T-helper 17 cell (primary cell): ENCODE data around the gene TSPAN9. TPM values are rescaled to one million over a fixed set of nuclear protein-coding genes. Genes with fewer than 3 reads are reported as not detected.

Source experiments
- ATAC-seq: fragments of 150-1000 bp; cut with Tn5 transposase; 2 replicates; pipeline ENCODE4 v1.10.0; 2021; ENCODE audit warnings: mild to moderate bottlenecking, moderate library complexity
- DNase-seq, 3 donors: peaks; one replicate each; pipeline versions ENCODE4 v3.0.0 to v3.0.0-alpha.2; 2020 to 2021
- H3K9me3 ChIP-seq: one replicate; pipeline ENCODE4 v1.7.0; 2013; ENCODE audit warnings: low read length, mild to moderate bottlenecking; ENCODE audit not compliant: control insufficient read depth, poor library complexity, severe bottlenecking
- H3K27ac Mint-ChIP-seq: one replicate; pipeline ENCODE4 v1.8.0; 2022; ENCODE audit warnings: mild to moderate bottlenecking, moderate library complexity, mixed read lengths
- H3K27me3 Mint-ChIP-seq: one replicate; pipeline ENCODE4 v1.8.0; 2022; ENCODE audit warnings: mixed read lengths
- H3K36me3 Mint-ChIP-seq: one replicate; pipeline ENCODE4 v1.8.0; 2022; ENCODE audit warnings: low read depth, mixed read lengths
- H3K4me1 Mint-ChIP-seq: one replicate; pipeline ENCODE4 v1.8.0; 2022; ENCODE audit warnings: mild to moderate bottlenecking, mixed read lengths
- H3K4me3 Mint-ChIP-seq: one replicate; pipeline ENCODE4 v1.8.0; 2022; ENCODE audit warnings: mild to moderate bottlenecking, moderate library complexity, mixed read lengths
- total RNA-seq, 4 donors: library from RNA in 2 of 4; stranded (reverse) in 2 of 4; gene quantifications; one replicate each; pipeline ENCODE4 v1.2.3 and lab custom pipeline; 2022 to 2026

TSPAN9 gene
- total RNA-seq, 2 donors from 2014 or later = 1.4 to 24.2 TPM

- DNase-seq (no peak), ATAC-seq (no peak)
- Mint-ChIP-seq H3K27me3 (peaks cover 57% of the 10 kb centered on the region), H3K4me3 (no peak overlapping the region), H3K4me1 (peaks cover 2% of the 10 kb centered on the region), H3K36me3 (no peaks in the 10 kb centered on the region), H3K27ac (no peak overlapping the region)
- no peaks in the 10 kb centered on the region for H3K9me3 ChIP-seq
Measured at GRCh38 chr12:3238196-3238595, 161.0 kb downstream of the TSPAN9 start.

DNA sequence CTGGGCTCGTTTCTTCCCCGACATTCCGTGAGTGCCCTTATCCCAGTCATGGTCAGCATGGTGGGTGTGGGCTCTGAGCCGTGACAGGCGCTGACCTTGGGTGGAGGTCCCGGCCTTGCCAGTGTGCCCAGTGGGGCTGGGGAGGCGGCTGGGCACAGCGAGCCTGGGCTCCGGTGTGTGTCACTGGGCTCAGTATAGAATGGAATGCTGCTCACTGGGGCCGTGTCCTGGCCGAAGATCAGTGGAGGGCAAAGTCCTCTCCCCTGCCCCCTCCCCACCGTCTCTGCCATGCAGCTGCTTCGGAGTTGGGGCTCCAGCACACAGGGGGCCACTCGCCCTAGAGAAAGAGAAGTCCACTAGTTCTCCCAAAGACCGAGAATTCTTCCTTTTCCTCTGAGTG, 164.4 kb downstream of the TSPAN9 start:
- H3K4me1 Mint-ChIP-seq = peaks cover 2% of the 10 kb centered on the region
- ATAC-seq = no peak
- no peak overlapping the region for H3K27ac Mint-ChIP-seq
- DNase-seq = no peak
- peaks cover 37% of the 10 kb centered on the region for H3K27me3 Mint-ChIP-seq
- H3K9me3 ChIP-seq = no peaks in the 10 kb centered on the region
- H3K4me3 Mint-ChIP-seq = no peak overlapping the region
- no peaks in the 10 kb centered on the region for H3K36me3 Mint-ChIP-seq

- Mint-ChIP-seq H3K27ac (no peak overlapping the region), H3K36me3 (no peaks in the 10 kb centered on the region), H3K4me1 (no peaks in the 10 kb centered on the region), H3K27me3 (peaks cover 38% of the 10 kb centered on the region), H3K4me3 (no peak overlapping the region)
- no peak for ATAC-seq
- no peak for DNase-seq
- H3K9me3 ChIP-seq = no peaks in the 10 kb centered on the region
Measured at GRCh38 chr12:3242199-3242863, 165.2 kb downstream of the TSPAN9 start.

DNA sequence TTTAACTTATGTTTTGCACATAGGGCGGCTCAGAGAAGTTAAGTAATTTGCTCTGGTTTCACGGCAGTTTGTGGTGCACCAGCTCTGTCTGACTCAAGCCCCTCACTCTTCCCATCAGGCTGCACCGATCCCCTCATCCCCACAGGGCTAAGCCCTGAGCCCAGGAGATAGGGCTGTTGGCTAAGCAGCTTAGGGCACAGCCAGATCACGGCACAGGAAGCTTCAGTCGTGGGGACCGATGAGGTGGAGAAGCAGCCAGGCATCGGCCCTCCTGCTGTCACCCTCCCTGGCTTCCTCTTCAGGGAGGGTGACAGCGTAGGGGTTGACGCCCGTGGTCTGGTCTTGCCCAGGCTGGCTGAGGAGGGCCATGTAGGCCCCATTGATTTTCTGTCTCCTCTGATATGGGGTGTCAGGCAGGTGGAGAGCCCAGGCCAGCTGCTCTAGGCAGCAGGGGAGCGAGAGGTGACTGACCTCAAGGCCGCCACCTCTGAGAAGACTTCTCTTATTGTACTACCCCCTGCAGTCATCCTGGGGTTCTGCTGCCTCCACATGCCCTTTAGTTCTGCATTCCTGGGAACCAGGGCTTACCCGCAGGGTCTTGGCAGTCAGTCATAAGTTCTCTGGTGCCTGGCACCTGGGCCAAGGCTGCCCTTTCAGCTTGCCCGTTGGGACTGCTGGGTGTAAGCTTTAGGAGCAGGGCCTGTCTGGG, 166.4 kb downstream of the TSPAN9 start:
- no peaks in the 10 kb centered on the region for H3K9me3 ChIP-seq
- Mint-ChIP-seq H3K4me3 (no peak overlapping the region), H3K36me3 (no peaks in the 10 kb centered on the region), H3K4me1 (no peaks in the 10 kb centered on the region), H3K27me3 (peaks cover 31% of the 10 kb centered on the region), H3K27ac (no peak overlapping the region)
- DNase-seq (no peak), ATAC-seq (no peak)

DNA sequence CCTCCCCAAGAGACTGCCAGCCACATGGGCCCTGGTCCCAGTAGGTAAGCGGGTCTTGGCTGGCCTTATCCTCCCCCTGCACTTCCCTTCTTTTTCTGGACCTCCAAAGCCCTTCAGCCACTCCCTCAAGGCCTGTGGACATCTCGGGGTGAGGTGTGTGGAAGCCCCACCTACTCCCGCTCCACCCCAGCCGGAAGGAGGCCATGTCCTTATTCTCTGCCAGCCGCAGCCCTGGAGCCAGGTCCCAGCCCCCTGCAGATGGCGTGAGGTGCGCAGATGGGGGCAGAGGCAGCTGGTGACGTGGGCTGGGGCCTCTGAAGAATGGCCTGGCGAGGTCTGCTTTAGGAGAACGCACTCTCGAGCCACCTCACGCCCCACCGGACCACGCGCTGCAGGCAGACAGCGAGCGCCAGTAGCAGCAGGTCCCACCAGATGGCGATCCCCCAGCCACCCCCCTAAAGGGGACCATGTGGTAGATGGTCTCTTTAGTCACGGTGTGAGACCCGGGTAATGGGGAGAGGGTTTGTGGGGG, 167.1 kb downstream of the TSPAN9 start:
- Mint-ChIP-seq H3K36me3 (no peaks in the 10 kb centered on the region), H3K27me3 (peaks cover 31% of the 10 kb centered on the region), H3K4me1 (peaks cover 6% of the 10 kb centered on the region), H3K27ac (no peak overlapping the region), H3K4me3 (no peak overlapping the region)
- ATAC-seq (no peak), DNase-seq (no peak)
- H3K9me3 ChIP-seq = no peaks in the 10 kb centered on the region

GRCh38 chr12:3246253-3246652, 169.1 kb downstream of the TSPAN9 start:
- Mint-ChIP-seq H3K4me3 (no peak overlapping the region), H3K27me3 (peaks cover 38% of the 10 kb centered on the region), H3K36me3 (no peaks in the 10 kb centered on the region), H3K4me1 (peaks cover 11% of the 10 kb centered on the region), H3K27ac (no peak overlapping the region)
- no peak for DNase-seq
- ATAC-seq = no peak
- H3K9me3 ChIP-seq = no peaks in the 10 kb centered on the region

DNA sequence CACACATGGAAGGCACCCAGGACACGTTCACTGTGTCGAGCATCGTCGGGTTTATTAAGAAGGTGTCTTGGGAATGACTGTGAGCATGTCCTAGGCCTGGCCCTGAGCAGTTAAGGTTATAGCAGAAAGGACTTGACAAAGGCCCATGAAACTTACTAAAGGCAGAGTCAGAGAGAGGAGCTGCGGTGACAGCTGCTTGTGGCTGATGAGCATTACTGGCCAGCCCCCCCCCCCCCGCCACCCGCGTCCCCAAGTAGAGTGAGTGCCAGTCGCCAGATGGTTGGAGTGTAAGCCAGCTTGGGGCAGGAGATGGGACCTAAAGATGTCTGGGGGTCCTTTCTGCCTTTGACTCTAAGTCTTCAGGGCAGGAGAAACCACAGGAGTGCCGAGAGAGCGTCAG, 169.9 kb downstream of the TSPAN9 start:
- no peak for ATAC-seq
- Mint-ChIP-seq H3K4me1 (peaks cover 11% of the 10 kb centered on the region), H3K4me3 (no peak overlapping the region), H3K27me3 (peaks cover 42% of the 10 kb centered on the region), H3K27ac (no peak overlapping the region), H3K36me3 (no peaks in the 10 kb centered on the region)
- no peaks in the 10 kb centered on the region for H3K9me3 ChIP-seq
- no peak for DNase-seq

DNA sequence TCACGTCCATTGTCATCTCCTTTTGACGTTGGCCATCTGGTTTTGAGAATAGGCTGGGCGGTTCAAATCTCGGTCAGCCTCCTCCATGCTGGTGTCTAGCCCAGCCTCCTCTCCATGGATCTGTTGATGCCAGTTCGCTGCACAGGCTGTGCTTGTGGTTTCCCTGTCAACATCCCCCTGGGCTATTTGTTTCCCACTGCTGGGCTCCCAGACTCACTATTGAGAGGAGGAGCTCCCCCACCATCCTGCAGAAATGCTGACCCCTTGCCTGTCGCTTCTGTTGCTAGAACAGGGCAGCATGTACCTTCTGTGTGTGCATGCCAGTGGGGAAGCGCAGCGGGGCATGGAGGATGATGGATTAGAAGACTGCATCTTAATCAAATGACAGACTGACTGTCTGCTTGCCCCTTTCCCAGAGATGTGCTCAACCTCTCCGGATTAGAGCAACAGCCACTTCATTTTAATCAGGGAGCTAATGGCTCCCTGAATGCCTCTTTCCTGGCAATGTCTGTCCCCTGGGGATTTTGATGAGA, 170.5 kb downstream of the TSPAN9 start:
- no peak overlapping the region for H3K27ac Mint-ChIP-seq
- peaks cover 41% of the 10 kb centered on the region for H3K27me3 Mint-ChIP-seq

DNA sequence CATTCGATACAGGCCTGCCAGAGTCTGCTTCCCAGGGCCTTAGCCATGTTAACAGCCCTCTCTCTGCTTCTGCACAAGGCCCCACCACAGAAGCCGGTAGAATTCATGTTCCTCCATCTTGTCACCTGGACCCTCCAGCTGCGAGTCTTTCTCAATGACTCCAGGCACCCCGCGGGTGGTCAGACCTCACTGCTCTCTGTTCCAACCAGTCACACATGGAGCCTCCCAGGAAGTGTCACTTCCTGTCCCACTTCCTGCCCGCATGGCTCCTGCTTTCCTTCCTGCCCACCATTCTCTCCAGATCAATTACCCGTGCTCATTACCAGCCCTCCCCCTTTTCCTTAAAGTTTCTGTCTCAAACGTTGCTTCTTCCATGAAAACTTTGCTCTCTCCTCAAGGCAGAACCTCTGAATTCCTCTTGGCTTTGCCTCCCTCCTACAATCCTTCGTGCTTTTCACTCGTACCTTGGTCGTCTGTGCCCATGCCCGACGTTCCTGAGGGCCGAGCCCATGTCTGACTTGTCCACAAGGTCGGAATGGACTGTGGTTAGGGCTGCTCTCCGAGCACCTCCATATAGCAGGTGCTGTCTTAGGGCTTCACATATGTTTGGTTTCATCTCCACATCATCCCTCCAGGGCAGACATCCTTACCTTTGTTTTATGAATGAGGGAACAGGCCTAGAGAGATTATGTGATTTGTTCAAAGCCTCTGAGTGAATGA, 172.1 kb downstream of the TSPAN9 start:
- Mint-ChIP-seq H3K4me3 (no peak overlapping the region), H3K36me3 (no peaks in the 10 kb centered on the region), H3K27me3 (peaks cover 42% of the 10 kb centered on the region), H3K27ac (peak overlapping the region; percentile 6), H3K4me1 (peaks cover 11% of the 10 kb centered on the region)
- DNase-seq (no peak), ATAC-seq (no peak)
- H3K9me3 ChIP-seq = no peaks in the 10 kb centered on the region

More for the DNA sequence above, 170.5 kb downstream of the TSPAN9 start:
- Mint-ChIP-seq H3K4me1 (peaks cover 11% of the 10 kb centered on the region), H3K4me3 (no peak overlapping the region), H3K36me3 (no peaks in the 10 kb centered on the region)
- DNase-seq = no peak
- no peaks in the 10 kb centered on the region for H3K9me3 ChIP-seq
- ATAC-seq = no peak

DNA sequence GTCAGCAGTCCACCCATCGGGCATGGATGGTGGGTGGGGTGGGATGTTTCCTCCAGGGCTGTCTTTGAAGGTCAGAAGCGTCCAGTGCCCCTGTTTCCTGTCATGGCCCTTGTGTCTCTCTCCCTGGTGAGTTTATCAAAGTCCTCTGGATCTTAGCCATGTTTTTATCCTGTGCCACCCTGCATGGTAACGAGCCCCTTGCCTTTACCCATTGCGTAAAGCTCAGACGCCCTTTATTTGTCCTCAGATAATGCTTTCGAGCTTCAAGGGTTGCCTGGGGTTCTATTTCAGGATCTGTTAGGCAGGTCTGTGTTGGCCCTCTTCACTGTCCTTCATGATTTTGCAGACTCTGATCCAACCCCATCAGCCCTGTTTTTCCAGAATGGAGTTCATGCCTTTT, 172.9 kb downstream of the TSPAN9 start:
- ATAC-seq = no peak
- Mint-ChIP-seq H3K27me3 (peaks cover 42% of the 10 kb centered on the region), H3K4me1 (peaks cover 11% of the 10 kb centered on the region), H3K36me3 (no peaks in the 10 kb centered on the region), H3K4me3 (no peak overlapping the region), H3K27ac (no peak overlapping the region)
- H3K9me3 ChIP-seq = no peaks in the 10 kb centered on the region
- DNase-seq = no peak

GRCh38 chr12:3250576-3250975, 173.4 kb downstream of the TSPAN9 start:
- H3K27ac Mint-ChIP-seq = no peak overlapping the region
- H3K27me3 Mint-ChIP-seq = peaks cover 45% of the 10 kb centered on the region

GRCh38 chr12:3251067-3251466, 173.9 kb downstream of the TSPAN9 start:
- H3K36me3 Mint-ChIP-seq = no peaks in the 10 kb centered on the region
- no peak overlapping the region for H3K27ac Mint-ChIP-seq
- H3K4me3 Mint-ChIP-seq = no peak overlapping the region
- DNase-seq (no peak), ATAC-seq (no peak)
- peaks cover 12% of the 10 kb centered on the region for H3K4me1 Mint-ChIP-seq
- peaks cover 50% of the 10 kb centered on the region for H3K27me3 Mint-ChIP-seq
- H3K9me3 ChIP-seq = no peaks in the 10 kb centered on the region

More at GRCh38 chr12:3250576-3250975, 173.4 kb downstream of the TSPAN9 start:
- ATAC-seq (no peak), DNase-seq (no peak)
- H3K4me1 Mint-ChIP-seq = peaks cover 11% of the 10 kb centered on the region
- no peaks in the 10 kb centered on the region for H3K9me3 ChIP-seq
- no peak overlapping the region for H3K4me3 Mint-ChIP-seq
- no peaks in the 10 kb centered on the region for H3K36me3 Mint-ChIP-seq

DNA sequence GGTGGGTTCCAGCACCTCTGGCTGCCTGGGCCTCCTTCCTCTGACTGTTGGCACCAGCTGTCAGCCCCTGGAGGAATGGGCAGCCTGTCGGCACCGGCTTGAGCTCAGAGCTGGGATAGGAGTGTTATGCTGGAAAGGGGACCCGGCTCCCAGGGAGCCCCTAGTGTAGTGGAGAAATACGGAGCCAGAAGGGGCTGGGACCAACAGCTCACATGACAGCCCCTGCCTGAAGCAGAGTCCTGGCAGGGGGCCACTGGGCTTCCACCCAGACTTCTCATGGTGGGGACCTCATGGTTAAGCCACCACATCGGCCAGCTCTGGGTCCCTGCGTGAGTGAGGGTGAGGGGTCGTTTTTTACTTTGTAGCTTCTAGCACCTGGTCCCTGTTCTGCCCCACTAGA, 174.5 kb downstream of the TSPAN9 start:
- DNase-seq (no peak), ATAC-seq (no peak)
- Mint-ChIP-seq H3K36me3 (no peaks in the 10 kb centered on the region), H3K27ac (no peak overlapping the region), H3K4me3 (no peak overlapping the region), H3K4me1 (peaks cover 15% of the 10 kb centered on the region), H3K27me3 (peaks cover 49% of the 10 kb centered on the region)
- H3K9me3 ChIP-seq = no peaks in the 10 kb centered on the region
